Lower leg skin (tissue), 3 donors: ENCODE results near the gene KRT14.

Experiments used
- CTCF ChIP-seq, 3 donors: fragments of 450-650 bp; IDR thresholded peaks; one replicate each; pipeline ENCODE4 v1.5.1; 2016; ENCODE audit warnings: antibody characterized with exemption in 3 of 3, mild to moderate bottlenecking in 3 of 3, moderate library complexity in 2 of 3
- POLR2A ChIP-seq, 2 donors: fragments of 450-650 bp; IDR thresholded peaks; one replicate each; pipeline ENCODE4 v1.6.1; 2016 to 2017; ENCODE audit warnings: antibody characterized with exemption in 2 of 2, mild to moderate bottlenecking in 1 of 2, moderate library complexity in 1 of 2

GRCh38 chr17:41602524-41602923 is 15.8 kb upstream of the KRT14 start:
- TF ChIP-seq CTCF (IDR thresholded peaks at IDR 0.05) (no peak), POLR2A (IDR thresholded peaks at IDR 0.05) (no peak)
